Mucosa of descending colon (tissue), 3 donors: ENCODE results near the gene SMAD4. TPM values are rescaled to one million over a fixed set of nuclear protein-coding genes. Genes with fewer than 3 reads are reported as not detected.

Experiments used
- ATAC-seq: fragments of 200-7000 bp; cut with Tn5 transposase; one replicate; pipeline ENCODE4 v1.9.1; 2020; ENCODE audit warnings: mild to moderate bottlenecking, moderate library complexity
- DNase-seq, 3 donors: peaks; one replicate each; pipeline ENCODE4 v3.0.0-alpha.2; 2020
- H3K36me3 ChIP-seq: fragments of 200-600 bp; one replicate; pipeline ENCODE4 v1.8.0; 2021; ENCODE audit warnings: low read depth, mild to moderate bottlenecking
- H3K4me1 ChIP-seq: fragments of 200-600 bp; one replicate; pipeline ENCODE4 v1.8.0; 2021; ENCODE audit warnings: low read depth, mild to moderate bottlenecking
- H3K4me3 ChIP-seq: fragments of 200-600 bp; one replicate; pipeline ENCODE4 v1.8.0; 2021; ENCODE audit warnings: mild to moderate bottlenecking
- H3K9me3 ChIP-seq: fragments of 200-600 bp; one replicate; pipeline ENCODE4 v1.8.0; 2021; ENCODE audit warnings: mild to moderate bottlenecking
- CTCF ChIP-seq: fragments of 200-600 bp; IDR thresholded peaks from one replicate; pipeline ENCODE4 v1.8.0; 2022; ENCODE audit warnings: antibody characterized with exemption, mild to moderate bottlenecking
- intact Hi-C, 2 donors: fragments of 100-400 bp; cut with DNase I in 1 of 2; cut with micrococcal nuclease in 1 of 2; formaldehyde crosslinking; loops; one replicate each; pipeline versions ENCODE4 v1.11.0 to v1.11.1; 2022; cut with DNase I, micrococcal nuclease
- total RNA-seq, 3 donors: library from RNA; stranded (reverse); fragmentation: NEBNext Ultra II Directional in 2 of 3; extraction: Animal tissue kit (Norgen Biotek cat#: 25700) in 2 of 3; gene quantifications; one replicate each; pipeline versions ENCODE4 v1.2.1 to v1.2.4, GENCODE V29; 2021 to 2023
- donor health status: DM: no; HTN: no; CAD: no; lungs with moderate emphysema.
- donor health status: DM: no; HTN: no; CAD: no.
- donor health status: DM: no; HTN: yes; CAD: no.

Gene SMAD4
- total RNA-seq, 3 donors from 2014 or later, result 78.7 to 131 (median 93.1) TPM

- ATAC-seq (no peak), DNase-seq (no peak)
- H3K4me1 ChIP-seq, result peaks cover 2% of the 10 kb centered on the region
- intact Hi-C loops, result no loop called here
- TF ChIP-seq CTCF, result no peak
- no peak overlapping the region for H3K4me3 ChIP-seq
- H3K36me3 ChIP-seq, result no peaks in the 10 kb centered on the region
- no peaks in the 10 kb centered on the region for H3K9me3 ChIP-seq
Observed at GRCh38 chr18:51025512-51025911, 4.5 kb upstream of the SMAD4 start.

GRCh38 chr18:51028201-51028805 lies 1.7 kb upstream of the SMAD4 start:
- Histone ChIP-seq H3K9me3 (no peaks in the 10 kb centered on the region), H3K36me3 (no peaks in the 10 kb centered on the region), H3K4me3 (no peak overlapping the region), H3K4me1 (peaks cover 7% of the 10 kb centered on the region)
- TF ChIP-seq CTCF, result no peak
- intact Hi-C loops, result no loop called here
- ATAC-seq (peak; percentile 38), DNase-seq (peak in 1 of 3 donors; percentile 62)

- H3K4me3 ChIP-seq, result no peak overlapping the region
- H3K4me1 ChIP-seq, result peaks cover 7% of the 10 kb centered on the region
- intact Hi-C loops, result no loop called here
- H3K9me3 ChIP-seq, result no peaks in the 10 kb centered on the region
- no peak for TF ChIP-seq CTCF
- DNase-seq (no peak), ATAC-seq (no peak)
- no peaks in the 10 kb centered on the region for H3K36me3 ChIP-seq
Observed at GRCh38 chr18:51029378-51029693, 677 bp upstream of the SMAD4 start.

- no peak for TF ChIP-seq CTCF
- DNase-seq (peak; percentile 81 to 88 (median 85)), ATAC-seq (peak; percentile 84)
- Histone ChIP-seq H3K4me1 (peaks cover 7% of the 10 kb centered on the region), H3K36me3 (no peaks in the 10 kb centered on the region), H3K4me3 (peak overlapping the region; percentile 80), H3K9me3 (no peaks in the 10 kb centered on the region)
- intact Hi-C loops, result no loop called here
Observed at GRCh38 chr18:51030537-51031258, 685 bp downstream of the SMAD4 start.

- H3K4me3 ChIP-seq, result no peak overlapping the region
- DNase-seq (no peak), ATAC-seq (no peak)
- no peaks in the 10 kb centered on the region for H3K36me3 ChIP-seq
- intact Hi-C loops, result no loop called here
- peaks cover 17% of the 10 kb centered on the region for H3K4me1 ChIP-seq
- H3K9me3 ChIP-seq, result no peaks in the 10 kb centered on the region
- no peak for TF ChIP-seq CTCF
Observed at GRCh38 chr18:51032193-51032592, 2.2 kb downstream of the SMAD4 start.
